Ovary (tissue), 9 donors: ENCODE measurements around the gene PLS1. TPM values are rescaled to one million over a fixed set of nuclear protein-coding genes. Genes with fewer than 3 reads are reported as not detected.

Source experiments
- DNase-seq, 5 donors: peaks; one replicate each; pipeline ENCODE4 v3.0.0-alpha.2; 2019 to 2020
- H3K27ac ChIP-seq, 2 donors: fragments of 200-600 bp; one replicate each; pipeline versions ENCODE4 v1.5.1 to v1.8.0; 2019 to 2022
- H3K27me3 ChIP-seq: fragments of 200-600 bp; one replicate; pipeline ENCODE4 v1.8.0; 2022
- H3K36me3 ChIP-seq: fragments of 200-600 bp; sonication (generic); one replicate; pipeline ENCODE4 v1.5.1; 2019
- H3K4me1 ChIP-seq: one replicate; pipeline ENCODE4 v1.8.1; 2013; ENCODE audit warnings: mild to moderate bottlenecking, moderate library complexity; ENCODE audit not compliant: insufficient read depth
- H3K4me3 ChIP-seq: fragments of 200-600 bp; sonication (generic); one replicate; pipeline ENCODE4 v1.5.1; 2017
- H3K9me3 ChIP-seq, 2 donors: fragments of 200-600 bp in 1 of 2; sonication (generic) in 1 of 2; one replicate each; pipeline versions ENCODE4 v1.5.1 to v1.8.1; 2013 to 2019; ENCODE audit warnings: mild to moderate bottlenecking in 1 of 2, moderate library complexity in 1 of 2
- EP300 ChIP-seq: sonication (generic); formaldehyde crosslinking; IDR thresholded peaks from one replicate; pipeline ENCODE4 v1.6.1; 2017; ENCODE audit warnings: antibody characterized with exemption
- POLR2A ChIP-seq: fragments of 450-650 bp; IDR thresholded peaks from one replicate; pipeline ENCODE4 v1.6.1; 2017; ENCODE audit warnings: antibody characterized with exemption, mild to moderate bottlenecking, moderate library complexity
- WGBS, 3 donors: extraction: QIAGEN DNeasy Blood & Tissue Kit in 1 of 3; methylation state at CpG; one replicate each; pipeline versions ENCODE4 v1.1.5 to v1.1.7; 2013 to 2017; 5-methylcytosine and 5-hydroxymethylcytosine counted together
- intact Hi-C, 4 donors: fragments of 100-400 bp; cut with DNase I; formaldehyde crosslinking; loops; one replicate each; pipeline versions ENCODE4 v1.11.0 to v1.15.1; 2022 to 2023
- polyA plus RNA-seq, 2 donors: library from polyadenylated mRNA; stranded (reverse); fragments of 200-250 nt in 1 of 2; fragments of 350-450 nt in 1 of 2; fragmentation: Illumina TruSeq in 1 of 2; extraction: RNeasy Lipid Tissue Mini Kit (QIAGEN cat#74804) in 1 of 2; gene quantifications; one replicate each; pipeline ENCODE4 v1.2.3, GENCODE V29; 2013 to 2014
- total RNA-seq, 7 donors: library from RNA; depleted of rRNA in 2 of 7; stranded (reverse); fragments of >200 nt in 2 of 7; fragmentation: NEBNext Ultra II Directional in 3 of 7; extraction: Animal tissue kit (Norgen Biotek cat#: 25700) in 3 of 7; gene quantifications; one replicate each; pipeline versions ENCODE4 v1.1.0 to v1.2.4, GENCODE V29; 2016 to 2023
- TF ChIP-seq, protein P1 (sequence below), 3 donors: fragments of 450-650 bp in 2 of 3; fragments of 200-600 bp in 1 of 3; IDR thresholded peaks; one replicate each; pipeline versions ENCODE4 v1.5.1 to v1.8.0; 2016 to 2022; ENCODE audit warnings: antibody characterized with exemption in 3 of 3, mild to moderate bottlenecking in 1 of 3
- donor health status: DM: no; HTN: no; CAD: no; lungs with moderate emphysema.
- donor health status: DM: no; HTN: no; CAD: no.
- donor health status: Bipolar disorder and iron deficiency.
- donor health status: DM: yes; HTN: yes; CAD: no.
- donor health status: DM: no; HTN: no; CAD: no.
- donor health status: DM: yes; HTN: yes; CAD: no.

Gene PLS1
- total and polyA plus RNA-seq, 9 donors: 0.61 to 6.9 (median 1.7) TPM

DNA sequence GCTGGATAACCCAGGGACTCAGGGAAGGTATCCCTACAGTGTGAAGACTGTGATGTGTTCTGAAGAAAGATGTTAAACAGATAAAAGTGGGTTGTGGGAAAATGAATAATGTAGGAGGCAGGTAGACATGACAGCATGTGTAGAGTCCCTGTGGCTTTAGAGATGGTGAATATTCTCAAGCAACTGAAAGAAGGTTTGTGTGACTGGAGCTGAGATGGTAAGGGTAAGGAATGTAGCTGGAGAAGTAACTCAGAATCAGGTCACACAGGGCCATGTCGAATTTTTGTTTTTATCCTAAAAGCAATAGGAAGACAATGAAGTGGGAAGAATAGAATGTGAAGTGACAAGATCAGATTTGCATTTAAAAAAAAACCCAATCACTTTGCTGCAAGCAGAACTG lies 73.9 kb downstream of the PLS1 start:
- 43 to 56% (median 53%) methylated on average over 1 of the region's 1 CpG for WGBS, 3 donors
- intact Hi-C loops: no loop called here
- TF ChIP-seq POLR2A (no peak), EP300 (no peak)
- TF ChIP-seq, protein P1, sequence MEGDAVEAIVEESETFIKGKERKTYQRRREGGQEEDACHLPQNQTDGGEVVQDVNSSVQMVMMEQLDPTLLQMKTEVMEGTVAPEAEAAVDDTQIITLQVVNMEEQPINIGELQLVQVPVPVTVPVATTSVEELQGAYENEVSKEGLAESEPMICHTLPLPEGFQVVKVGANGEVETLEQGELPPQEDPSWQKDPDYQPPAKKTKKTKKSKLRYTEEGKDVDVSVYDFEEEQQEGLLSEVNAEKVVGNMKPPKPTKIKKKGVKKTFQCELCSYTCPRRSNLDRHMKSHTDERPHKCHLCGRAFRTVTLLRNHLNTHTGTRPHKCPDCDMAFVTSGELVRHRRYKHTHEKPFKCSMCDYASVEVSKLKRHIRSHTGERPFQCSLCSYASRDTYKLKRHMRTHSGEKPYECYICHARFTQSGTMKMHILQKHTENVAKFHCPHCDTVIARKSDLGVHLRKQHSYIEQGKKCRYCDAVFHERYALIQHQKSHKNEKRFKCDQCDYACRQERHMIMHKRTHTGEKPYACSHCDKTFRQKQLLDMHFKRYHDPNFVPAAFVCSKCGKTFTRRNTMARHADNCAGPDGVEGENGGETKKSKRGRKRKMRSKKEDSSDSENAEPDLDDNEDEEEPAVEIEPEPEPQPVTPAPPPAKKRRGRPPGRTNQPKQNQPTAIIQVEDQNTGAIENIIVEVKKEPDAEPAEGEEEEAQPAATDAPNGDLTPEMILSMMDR (IDR thresholded peaks at IDR 0.05): no peak

DNA sequence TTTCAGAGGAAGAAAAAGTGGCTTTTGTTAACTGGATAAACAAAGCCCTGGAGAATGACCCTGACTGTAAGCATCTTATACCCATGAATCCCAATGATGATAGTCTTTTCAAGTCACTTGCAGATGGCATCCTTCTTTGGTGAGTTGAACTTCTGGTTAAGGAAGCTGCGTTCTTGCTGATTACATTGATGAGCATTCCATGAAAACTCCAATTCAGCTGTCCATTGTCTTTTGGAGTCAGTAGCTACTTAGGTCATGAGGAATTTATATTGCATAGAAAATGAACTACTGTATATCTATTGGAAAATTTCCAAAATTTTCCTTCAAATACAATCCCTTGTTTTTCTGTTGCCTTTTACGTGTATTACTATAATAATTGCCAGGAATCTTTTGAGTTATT lies 80.0 kb downstream of the PLS1 start:
- Histone ChIP-seq H3K27ac (no peak overlapping the region), H3K4me1 (no peaks in the 10 kb centered on the region), H3K9me3 (no peaks in the 10 kb centered on the region), H3K4me3 (no peak overlapping the region), H3K36me3 (no peaks in the 10 kb centered on the region), H3K27me3 (no peaks in the 10 kb centered on the region)
- TF ChIP-seq POLR2A (no peak), EP300 (no peak)
- TF ChIP-seq, protein P1 (IDR thresholded peaks at IDR 0.05): no peak
- 67 to 79% (median 73%) methylated on average over 2 of the region's 2 CpGs for whole genome bisulfite sequencing, 3 donors
- DNase-seq: no peak
- intact Hi-C loops: no loop called here

More for the DNA sequence above, 73.9 kb downstream of the PLS1 start:
- H3K27me3 ChIP-seq: no peaks in the 10 kb centered on the region
- H3K9me3 ChIP-seq: no peaks in the 10 kb centered on the region
- no peak overlapping the region for H3K27ac ChIP-seq
- DNase-seq: no peak
- no peak overlapping the region for H3K4me3 ChIP-seq
- no peaks in the 10 kb centered on the region for H3K36me3 ChIP-seq
- H3K4me1 ChIP-seq: no peaks in the 10 kb centered on the region

DNA sequence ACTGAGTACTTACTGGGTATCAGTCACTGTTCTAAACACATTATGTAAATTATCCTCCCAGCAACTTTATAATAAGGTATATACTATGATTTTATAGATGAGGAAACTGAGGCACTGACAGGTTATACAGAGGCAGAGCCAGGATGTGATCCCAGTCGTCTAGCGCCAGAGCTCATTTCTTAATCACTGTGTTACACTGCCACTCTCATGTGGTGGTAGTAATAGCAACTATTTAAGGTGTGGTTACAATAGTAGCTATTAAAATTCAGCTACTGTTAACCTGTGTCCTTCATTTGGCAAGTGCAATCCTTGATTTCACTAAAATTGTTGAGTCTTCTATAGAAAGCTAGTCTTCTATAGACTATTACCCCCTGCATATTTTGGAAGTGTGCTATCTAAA lies 84.5 kb downstream of the PLS1 start:
- no peaks in the 10 kb centered on the region for H3K27me3 ChIP-seq
- no peaks in the 10 kb centered on the region for H3K4me1 ChIP-seq
- H3K4me3 ChIP-seq: no peak overlapping the region
- H3K9me3 ChIP-seq: no peaks in the 10 kb centered on the region
- no peaks in the 10 kb centered on the region for H3K36me3 ChIP-seq
- DNase-seq: no peak
- TF ChIP-seq EP300 (no peak), POLR2A (no peak)
- TF ChIP-seq, protein P1 (IDR thresholded peaks at IDR 0.05): no peak
- no peak overlapping the region for H3K27ac ChIP-seq
- intact Hi-C loops: no loop called here
- WGBS, 3 donors: 59 to 77% (median 68%) methylated on average over 2 of the region's 2 CpGs

DNA sequence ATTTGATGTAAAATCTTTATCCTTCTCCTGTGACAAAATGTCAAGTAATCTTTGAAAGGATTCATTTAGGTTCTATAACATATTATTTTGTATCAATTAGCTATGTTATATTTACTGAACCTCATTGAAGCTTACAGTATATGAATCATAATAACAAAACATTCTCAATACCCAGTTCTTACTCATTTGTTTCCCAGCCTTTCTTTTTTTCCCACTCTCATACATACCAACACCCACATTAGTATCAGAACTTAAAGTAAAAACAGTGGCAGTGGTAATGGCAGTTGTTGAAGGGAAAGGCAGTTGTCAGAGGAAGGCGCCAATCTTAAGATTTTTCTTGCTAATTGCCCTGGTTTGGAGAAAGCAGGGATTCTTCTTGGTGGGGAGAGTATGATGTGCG lies 94.4 kb downstream of the PLS1 start:
- WGBS, 3 donors: 96 to 97% (median 97%) methylated on average over 2 of the region's 2 CpGs
- no peaks in the 10 kb centered on the region for H3K27me3 ChIP-seq
- no peak overlapping the region for H3K4me3 ChIP-seq
- H3K36me3 ChIP-seq: no peaks in the 10 kb centered on the region
- H3K27ac ChIP-seq: no peak overlapping the region
- DNase-seq: no peak
- no peaks in the 10 kb centered on the region for H3K4me1 ChIP-seq
- TF ChIP-seq, protein P1 (IDR thresholded peaks at IDR 0.05): no peak
- TF ChIP-seq POLR2A (no peak), EP300 (no peak)
- no peaks in the 10 kb centered on the region for H3K9me3 ChIP-seq
- intact Hi-C loops: no loop called here
